ENCODE measurements around the gene LTA4H.

LTA4H gene

GRCh38 chr12:96033549-96034389 lies 1.6 kb downstream of the LTA4H start:
- no peak for DNase-seq

DNA sequence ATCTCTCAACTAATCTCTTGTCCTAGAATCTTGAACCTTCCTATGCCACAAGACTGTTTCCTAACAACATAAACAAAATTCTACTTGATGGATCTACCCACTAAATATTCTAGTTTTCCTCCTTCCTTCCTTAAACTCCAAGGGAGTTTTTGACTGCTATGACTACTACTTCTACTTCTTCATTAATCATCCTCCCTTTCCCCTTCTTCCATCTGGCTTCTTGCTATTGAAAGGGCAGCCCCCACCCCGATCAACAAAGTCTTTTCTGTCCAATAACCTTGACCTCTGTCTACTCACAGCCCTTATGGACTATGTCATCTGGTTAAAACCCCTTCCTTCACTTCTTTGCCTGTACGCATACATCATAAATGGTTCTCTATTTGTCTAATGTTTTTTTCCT lies 5.6 kb downstream of the LTA4H start:
- no peak for DNase-seq

DNA sequence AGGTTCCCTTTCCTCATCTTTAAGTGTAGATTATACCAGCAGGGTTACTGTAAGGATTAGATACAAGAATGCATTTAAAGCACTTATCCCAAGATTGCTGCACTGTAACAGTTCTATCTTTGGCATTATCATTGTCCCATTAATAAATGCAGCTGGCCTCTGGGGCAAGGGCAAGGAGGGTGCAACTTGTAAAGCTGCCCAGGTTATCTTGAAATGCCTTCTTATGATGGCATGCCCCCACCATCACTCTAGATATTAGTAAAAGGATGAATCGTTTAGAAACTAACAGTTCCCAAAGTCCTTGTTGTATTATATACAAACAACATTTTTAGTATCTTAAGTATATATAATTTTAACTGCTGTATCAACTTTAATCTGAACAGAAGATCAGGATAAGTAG lies 6.8 kb downstream of the LTA4H start:
- no peak for DNase-seq

DNA sequence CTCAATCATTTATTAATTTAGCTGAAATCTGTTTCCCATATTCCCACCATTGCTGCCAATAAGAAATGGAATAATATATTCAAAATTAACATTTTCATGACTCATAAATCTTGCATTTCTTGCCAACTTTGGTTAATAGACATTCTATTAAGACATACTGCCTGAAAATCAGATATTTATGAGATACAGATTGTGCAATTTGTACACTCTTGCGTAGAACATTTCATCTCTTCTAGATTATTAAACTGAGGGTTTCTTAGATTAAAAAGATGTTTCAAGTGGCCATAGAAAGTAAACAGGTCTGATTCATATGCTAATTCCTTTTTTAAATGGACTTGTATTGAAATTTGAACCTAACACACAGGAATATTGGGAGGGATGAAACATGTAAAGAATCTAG lies 9.1 kb downstream of the LTA4H start:
- no peak for DNase-seq

- DNase-seq, result no peak
These were observed 9.9 kb downstream of the LTA4H start for GRCh38 chr12:96025518-96025917.

DNA sequence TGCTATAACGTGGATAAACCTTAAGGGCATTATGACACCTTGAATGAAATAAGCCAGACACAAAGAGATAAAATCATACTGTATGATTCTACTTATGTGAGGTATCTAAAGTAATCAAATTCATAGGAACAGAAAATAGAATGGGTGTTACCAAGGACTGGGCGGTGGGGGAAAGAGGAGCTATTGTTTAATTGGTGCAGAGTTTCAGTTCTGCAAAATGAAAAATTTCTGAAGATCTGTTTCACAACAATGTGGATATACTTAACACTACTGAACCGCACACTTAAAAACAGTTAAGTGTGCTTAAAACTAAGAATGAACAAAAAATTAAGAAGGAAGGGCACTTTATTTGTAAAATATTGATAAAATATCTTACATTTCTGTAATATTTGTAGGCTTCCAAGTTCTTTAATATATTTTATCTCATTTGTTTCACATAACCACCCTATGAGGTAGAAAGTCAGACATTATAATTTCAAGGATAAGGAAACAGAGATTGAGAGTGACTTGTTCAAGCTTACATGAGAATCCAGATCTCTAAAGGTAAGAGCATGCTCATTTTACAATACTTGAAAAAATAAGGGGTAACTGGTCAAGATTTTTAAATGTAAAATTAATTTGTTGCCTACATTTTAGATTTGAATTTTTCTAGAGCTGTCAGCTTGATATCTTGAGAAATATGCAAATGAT lies 14.9 kb downstream of the LTA4H start:
- DNase-seq, result no peak

DNA sequence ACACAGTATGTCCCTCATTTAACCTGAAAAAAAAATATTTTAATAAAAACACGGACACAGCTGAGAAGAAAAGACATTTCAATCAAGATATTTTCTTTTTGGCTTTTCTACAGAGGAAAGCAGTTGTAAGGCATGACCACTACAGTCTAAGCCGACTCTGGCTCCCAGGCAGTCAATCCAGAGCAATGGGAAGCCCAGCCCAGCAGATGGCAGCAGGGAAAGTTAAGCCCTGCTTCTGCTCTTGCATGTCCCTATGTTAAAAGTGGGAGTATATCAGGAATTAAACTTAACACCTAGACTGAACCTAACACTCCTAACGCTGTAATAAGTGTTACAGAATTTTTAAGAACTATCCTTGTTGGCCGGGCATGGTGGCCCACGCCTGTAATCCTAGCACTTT lies 19.7 kb downstream of the LTA4H start:
- DNase-seq, result no peak

DNA sequence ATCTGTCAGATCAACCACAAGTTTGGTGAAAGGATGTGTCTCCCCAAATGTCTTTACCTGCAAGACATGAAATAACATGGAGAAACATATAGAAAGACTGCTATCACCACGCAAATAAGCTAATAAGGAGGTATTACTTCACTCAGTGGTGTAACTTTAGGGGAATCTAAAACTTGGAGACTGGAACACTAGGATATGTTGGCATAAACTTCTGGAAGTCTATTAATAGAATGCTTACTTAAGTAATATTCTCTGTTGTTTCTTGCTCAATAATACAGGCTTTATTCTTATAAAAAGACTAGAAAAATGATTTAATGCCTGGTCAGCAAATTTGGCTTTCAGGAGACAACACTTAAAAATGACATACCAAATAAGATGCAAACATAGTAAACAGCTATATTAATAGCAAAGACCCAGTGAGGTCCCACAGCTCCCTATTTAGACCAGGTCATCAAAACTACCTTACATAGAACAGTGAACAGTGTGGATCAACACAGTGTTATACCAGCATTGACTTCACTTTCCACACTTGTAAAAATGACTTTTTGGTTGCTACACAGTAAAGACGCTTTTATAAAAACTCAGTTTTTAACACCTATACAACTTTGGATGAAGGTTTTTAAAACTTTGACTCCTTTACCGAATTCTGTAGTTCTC lies 20.3 kb downstream of the LTA4H start:
- no peak for DNase-seq

DNA sequence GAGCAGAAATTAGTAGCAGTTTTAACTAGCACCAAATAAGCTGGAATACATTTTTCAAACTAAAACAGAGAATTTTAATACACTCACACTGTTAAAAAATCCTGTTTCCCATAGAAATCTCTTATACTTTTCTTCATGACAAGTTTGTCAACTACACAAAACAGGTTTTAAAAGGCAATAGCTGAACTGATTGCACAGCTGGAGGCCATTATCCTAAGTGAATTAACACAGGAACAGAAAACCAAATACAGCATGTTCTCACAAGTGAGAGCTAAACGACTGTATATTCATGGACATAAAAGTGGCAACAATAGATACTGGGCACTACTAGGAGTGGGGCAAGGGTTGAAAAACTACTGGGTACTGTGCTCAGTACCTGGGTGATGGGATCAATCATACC lies 27.7 kb downstream of the LTA4H start:
- no peak for DNase-seq

DNA sequence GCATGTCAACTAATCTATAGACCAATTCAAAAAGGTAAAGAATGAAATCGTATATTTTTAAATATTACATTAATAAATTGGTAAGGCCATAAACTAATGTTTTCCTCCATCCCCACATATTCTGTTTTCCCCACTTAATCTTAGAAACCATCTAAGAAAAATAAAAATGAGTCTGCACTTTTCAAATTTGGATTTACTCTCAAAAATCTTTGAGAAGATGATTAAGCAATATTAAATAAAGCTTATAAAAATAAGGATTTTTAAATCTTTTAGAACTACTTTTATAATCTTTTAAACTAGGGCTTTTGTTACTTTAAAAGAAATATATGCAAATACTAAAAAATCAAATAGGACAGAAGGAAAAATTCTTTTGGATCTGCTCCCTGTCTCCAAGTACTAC lies 28.7 kb downstream of the LTA4H start:
- no peak for DNase-seq

- no peak for DNase-seq
These were observed 34.5 kb downstream of the LTA4H start for GRCh38 chr12:96000858-96001257.

DNA sequence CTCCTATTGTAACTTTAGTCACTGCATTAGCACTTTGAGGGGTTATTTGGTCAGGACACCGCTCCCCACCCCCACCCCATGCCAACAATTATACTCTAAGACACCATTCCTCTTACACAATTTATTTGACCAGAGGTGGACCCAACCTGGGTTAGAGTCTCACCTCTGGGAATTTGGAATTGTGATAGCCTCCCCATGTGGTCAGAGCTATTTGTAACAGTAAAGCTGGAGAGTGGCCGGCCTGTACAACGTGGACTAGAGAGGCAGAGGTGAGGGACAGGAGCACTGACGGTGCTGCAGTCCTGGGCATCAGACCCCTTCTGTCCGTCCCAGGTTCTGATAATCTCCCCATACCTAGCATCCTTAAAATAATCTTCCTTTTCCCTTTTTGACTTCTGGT lies 35.9 kb downstream of the LTA4H start:
- DNase-seq, result no peak

- DNase-seq, result no peak
These were observed 36.6 kb downstream of the LTA4H start for GRCh38 chr12:95998611-95999286.

DNA sequence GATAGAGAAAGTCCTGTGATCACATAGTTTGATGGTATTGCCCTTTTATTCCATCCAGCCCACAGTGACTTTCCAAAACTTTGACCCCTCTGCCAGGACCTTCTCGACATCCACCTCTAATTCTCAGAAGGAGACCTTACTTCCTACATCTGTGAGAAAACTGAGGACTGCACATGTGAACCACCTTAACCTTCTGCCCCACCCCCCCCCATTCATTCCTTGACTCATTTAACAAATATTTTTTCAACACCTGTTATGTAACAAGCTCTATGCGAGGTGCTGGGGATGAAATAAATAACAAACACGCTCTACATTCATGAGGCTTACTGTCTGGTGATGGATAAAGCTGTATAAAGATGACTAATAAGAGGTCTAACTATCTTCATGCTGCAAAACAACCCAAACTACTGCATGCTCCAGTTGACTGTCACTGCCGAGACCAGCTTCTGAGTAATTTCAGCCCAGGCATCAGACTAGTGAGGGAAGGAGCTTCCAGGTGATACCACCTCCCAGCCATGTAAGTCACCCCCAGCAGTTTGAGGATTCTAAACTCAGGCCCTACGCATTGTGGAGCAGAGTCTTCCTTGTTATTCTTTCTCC lies 37.4 kb downstream of the LTA4H start:
- DNase-seq, result no peak

- no peak for DNase-seq
These were observed 38.1 kb downstream of the LTA4H start for GRCh38 chr12:95997276-95997675.

GRCh38 chr12:95996034-95996658 lies 39.2 kb downstream of the LTA4H start, which contains the start of gene HAL:
TSS of gene HAL (minus strand) at chr12:95996344. CDS start at chr12:95995910, 434 bp downstream.
- DNase-seq, result no peak

DNA sequence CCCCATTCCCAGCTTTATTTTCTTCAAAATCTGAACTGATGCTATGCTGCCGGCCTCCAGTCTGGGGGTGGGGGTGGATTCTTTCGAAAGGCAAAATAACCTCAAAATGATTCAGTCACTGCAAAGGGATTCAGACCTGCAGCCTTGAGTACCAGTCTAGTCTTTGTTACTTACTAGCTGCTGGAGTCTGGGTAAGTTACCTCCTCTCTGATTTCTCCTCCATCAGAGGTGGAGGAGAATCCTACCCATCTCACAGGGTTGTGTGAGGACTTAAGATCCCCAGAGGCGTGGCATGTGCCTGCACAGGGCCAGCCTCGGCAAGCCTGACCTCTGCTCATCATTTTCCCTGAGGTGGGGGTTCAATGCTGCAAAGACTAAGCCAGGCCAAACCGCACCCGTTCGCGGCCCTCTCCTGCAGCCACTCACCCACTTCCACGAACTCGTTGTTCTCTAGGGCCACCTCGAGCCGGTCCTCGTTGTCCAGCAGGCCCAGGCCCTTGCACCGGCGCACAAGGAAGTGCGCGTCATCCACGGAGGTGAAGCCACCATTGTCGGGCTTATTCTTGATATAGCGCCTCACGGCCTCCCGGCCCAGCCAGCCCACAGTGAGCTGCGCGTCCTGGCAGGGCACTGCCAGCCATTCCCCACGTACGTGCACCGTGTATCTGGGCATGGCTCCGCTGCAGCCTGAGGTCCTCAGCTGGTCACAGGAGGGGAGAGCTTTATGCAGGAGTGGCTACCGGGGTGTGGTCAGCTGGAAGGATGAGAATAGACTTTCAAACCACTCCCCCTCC lies 40.0 kb downstream of the LTA4H start:
- no peak for DNase-seq

GRCh38 chr12:95994476-95994875 lies 40.9 kb downstream of the LTA4H start:
- no peak for DNase-seq

DNA sequence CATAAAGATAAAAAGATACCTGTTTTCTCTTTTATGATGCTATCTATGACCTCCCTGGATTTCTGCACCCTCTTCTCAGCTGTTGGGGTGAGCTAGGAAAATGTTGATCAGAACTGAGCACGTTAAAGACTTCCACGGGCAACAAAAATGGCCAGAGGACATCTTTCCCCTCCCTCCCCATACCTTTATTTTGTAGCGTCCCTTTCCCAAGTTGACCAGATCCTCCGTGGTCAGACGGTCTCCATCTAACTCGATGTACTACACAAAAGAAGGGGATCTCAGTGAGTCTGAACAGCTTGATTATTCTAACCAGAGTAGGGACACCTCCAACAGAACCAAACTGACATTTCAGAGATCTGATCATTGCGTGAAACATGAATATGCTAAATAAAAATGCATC lies 41.5 kb downstream of the LTA4H start:
- DNase-seq, result no peak

DNA sequence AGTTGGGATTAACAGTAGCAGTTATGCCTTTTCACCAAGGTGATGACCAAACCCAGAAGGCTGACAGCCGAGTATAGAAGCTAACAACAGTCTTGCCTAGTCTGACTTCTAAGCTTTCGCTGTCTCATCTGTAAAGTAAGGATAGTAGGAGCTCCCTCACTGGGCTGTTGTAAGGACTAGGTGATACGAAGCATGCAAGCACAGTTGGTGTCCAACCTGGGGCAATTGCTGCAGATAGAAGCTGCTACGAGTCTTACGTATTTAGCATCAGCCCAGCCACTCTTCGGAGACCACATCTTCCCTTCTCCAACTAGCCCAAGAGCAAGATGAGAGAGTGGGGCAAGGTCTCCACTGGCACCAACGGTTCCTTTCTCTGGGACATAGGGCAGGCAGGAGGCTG lies 45.3 kb downstream of the LTA4H start:
- DNase-seq, result no peak

GRCh38 chr12:95989504-95990123 lies 45.8 kb downstream of the LTA4H start:
- no peak for DNase-seq

Data from activated CD4-positive, CD25-positive, alpha-beta regulatory T cell treated with anti-CD3 and anti-CD28 coated beads, Interleukin-2, amount 50 U/mL, for 72 hours (primary cell).